ENCODE results near the gene RAPGEF2. TPM values are rescaled to one million over a fixed set of nuclear protein-coding genes. Genes with fewer than 3 reads are reported as not detected.

RAPGEF2 gene
- total RNA-seq, 1 donor: 50.3 TPM

DNA sequence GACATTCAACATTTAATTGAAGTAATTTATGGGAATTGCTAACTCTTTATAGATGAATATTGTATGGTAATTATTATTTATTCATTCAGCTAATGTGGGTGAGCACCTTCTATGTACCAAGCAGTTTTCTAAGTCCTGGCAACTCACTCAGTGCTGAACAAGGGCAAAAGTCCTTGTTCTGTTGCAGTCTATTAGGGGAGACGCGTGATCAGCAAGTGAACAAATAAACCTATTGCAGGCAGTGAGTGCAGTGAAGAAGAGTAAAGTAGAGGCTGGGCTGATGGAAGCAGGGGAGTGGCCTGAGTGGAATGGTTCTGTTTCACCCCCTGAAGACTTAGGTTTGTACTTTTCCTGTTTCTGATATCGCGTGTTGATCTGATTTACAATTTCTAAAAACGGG is 214.3 kb downstream of the RAPGEF2 start:
- no peak overlapping the region for H3K4me3 ChIP-seq (ENCODE audit: insufficient read depth, low read length)
- H3K36me3 ChIP-seq (ENCODE audit: insufficient read depth, low read length): no peaks in the 10 kb centered on the region
- no peak overlapping the region for H2AFZ ChIP-seq (ENCODE audit: low read length)
- no peak for DNase-seq (ENCODE audit: insufficient read length, low spot score, missing footprints)
- H3K79me2 ChIP-seq (ENCODE audit: insufficient read depth, low read length): peaks cover 3% of the 10 kb centered on the region
- no peaks in the 10 kb centered on the region for H4K20me1 ChIP-seq (ENCODE audit: insufficient read depth, low read length)
- no peaks in the 10 kb centered on the region for H3K9me3 ChIP-seq (ENCODE audit: low read depth, low read length)
- TF ChIP-seq, protein P1, sequence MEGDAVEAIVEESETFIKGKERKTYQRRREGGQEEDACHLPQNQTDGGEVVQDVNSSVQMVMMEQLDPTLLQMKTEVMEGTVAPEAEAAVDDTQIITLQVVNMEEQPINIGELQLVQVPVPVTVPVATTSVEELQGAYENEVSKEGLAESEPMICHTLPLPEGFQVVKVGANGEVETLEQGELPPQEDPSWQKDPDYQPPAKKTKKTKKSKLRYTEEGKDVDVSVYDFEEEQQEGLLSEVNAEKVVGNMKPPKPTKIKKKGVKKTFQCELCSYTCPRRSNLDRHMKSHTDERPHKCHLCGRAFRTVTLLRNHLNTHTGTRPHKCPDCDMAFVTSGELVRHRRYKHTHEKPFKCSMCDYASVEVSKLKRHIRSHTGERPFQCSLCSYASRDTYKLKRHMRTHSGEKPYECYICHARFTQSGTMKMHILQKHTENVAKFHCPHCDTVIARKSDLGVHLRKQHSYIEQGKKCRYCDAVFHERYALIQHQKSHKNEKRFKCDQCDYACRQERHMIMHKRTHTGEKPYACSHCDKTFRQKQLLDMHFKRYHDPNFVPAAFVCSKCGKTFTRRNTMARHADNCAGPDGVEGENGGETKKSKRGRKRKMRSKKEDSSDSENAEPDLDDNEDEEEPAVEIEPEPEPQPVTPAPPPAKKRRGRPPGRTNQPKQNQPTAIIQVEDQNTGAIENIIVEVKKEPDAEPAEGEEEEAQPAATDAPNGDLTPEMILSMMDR (IDR thresholded peaks at IDR 0.05; ENCODE audit: extremely low read depth, low read depth, low read length): no peak
- no peak overlapping the region for H3K4me2 ChIP-seq (ENCODE audit: insufficient read depth, low read length)
- no peak overlapping the region for H3K27ac ChIP-seq (ENCODE audit: low read depth, low read length)
- no peaks in the 10 kb centered on the region for H3K27me3 ChIP-seq (ENCODE audit: insufficient read depth, low read length)
- no peaks in the 10 kb centered on the region for H3K4me1 ChIP-seq (ENCODE audit: insufficient read depth, low read length)

DNA sequence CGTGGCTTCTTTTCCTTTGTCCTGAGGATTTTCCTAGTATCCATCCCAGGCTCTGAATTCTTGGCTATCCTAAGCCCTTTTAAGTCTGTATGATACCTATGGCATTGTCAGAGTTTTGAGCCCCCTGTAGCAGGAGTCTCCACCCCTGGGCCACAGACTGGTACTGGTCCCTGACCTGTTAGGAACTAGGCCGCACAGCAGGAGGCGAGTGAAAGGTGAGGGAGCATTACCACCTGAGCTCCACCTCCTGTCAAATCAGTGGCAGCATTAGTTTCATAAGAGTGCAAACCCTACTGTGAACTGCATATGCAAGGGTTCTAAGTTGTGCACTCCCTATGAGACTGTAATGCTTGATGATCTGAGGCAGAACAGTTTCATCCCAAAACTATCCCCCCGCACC is 216.1 kb downstream of the RAPGEF2 start:
- H3K4me1 ChIP-seq (ENCODE audit: insufficient read depth, low read length): no peaks in the 10 kb centered on the region
- no peak overlapping the region for H2AFZ ChIP-seq (ENCODE audit: low read length)
- TF ChIP-seq, protein P1 (IDR thresholded peaks at IDR 0.05; ENCODE audit: extremely low read depth, low read depth, low read length): no peak
- no peak overlapping the region for H3K4me2 ChIP-seq (ENCODE audit: insufficient read depth, low read length)
- no peaks in the 10 kb centered on the region for H3K9me3 ChIP-seq (ENCODE audit: low read depth, low read length)
- no peaks in the 10 kb centered on the region for H3K27me3 ChIP-seq (ENCODE audit: insufficient read depth, low read length)
- H3K27ac ChIP-seq (ENCODE audit: low read depth, low read length): no peak overlapping the region
- H3K36me3 ChIP-seq (ENCODE audit: insufficient read depth, low read length): peaks cover 8% of the 10 kb centered on the region
- no peak overlapping the region for H3K4me3 ChIP-seq (ENCODE audit: insufficient read depth, low read length)
- DNase-seq (ENCODE audit: insufficient read length, low spot score, missing footprints): no peak
- peaks cover 3% of the 10 kb centered on the region for H3K79me2 ChIP-seq (ENCODE audit: insufficient read depth, low read length)
- no peaks in the 10 kb centered on the region for H4K20me1 ChIP-seq (ENCODE audit: insufficient read depth, low read length)

- peaks cover 13% of the 10 kb centered on the region for H3K36me3 ChIP-seq (ENCODE audit: insufficient read depth, low read length)
- H3K27me3 ChIP-seq (ENCODE audit: insufficient read depth, low read length): no peaks in the 10 kb centered on the region
- no peak for DNase-seq (ENCODE audit: insufficient read length, low spot score, missing footprints)
- no peaks in the 10 kb centered on the region for H3K79me2 ChIP-seq (ENCODE audit: insufficient read depth, low read length)
- no peak overlapping the region for H3K27ac ChIP-seq (ENCODE audit: low read depth, low read length)
- H3K9me3 ChIP-seq (ENCODE audit: low read depth, low read length): no peaks in the 10 kb centered on the region
- H2AFZ ChIP-seq (ENCODE audit: low read length): no peak overlapping the region
- no peaks in the 10 kb centered on the region for H4K20me1 ChIP-seq (ENCODE audit: insufficient read depth, low read length)
- TF ChIP-seq, protein P1 (IDR thresholded peaks at IDR 0.05; ENCODE audit: extremely low read depth, low read depth, low read length): no peak
- H3K4me1 ChIP-seq (ENCODE audit: insufficient read depth, low read length): no peaks in the 10 kb centered on the region
- H3K4me2 ChIP-seq (ENCODE audit: insufficient read depth, low read length): no peak overlapping the region
- no peak overlapping the region for H3K4me3 ChIP-seq (ENCODE audit: insufficient read depth, low read length)
Measured at GRCh38 chr4:159326480-159326879, 223.6 kb downstream of the RAPGEF2 start.

GRCh38 chr4:159328766-159329165 is 225.9 kb downstream of the RAPGEF2 start:
- TF ChIP-seq, protein P1 (IDR thresholded peaks at IDR 0.05; ENCODE audit: extremely low read depth, low read depth, low read length): no peak
- Histone ChIP-seq H2AFZ (ENCODE audit: low read length) (no peak overlapping the region), H3K27ac (ENCODE audit: low read depth, low read length) (no peak overlapping the region), H3K79me2 (ENCODE audit: insufficient read depth, low read length) (no peaks in the 10 kb centered on the region), H3K36me3 (ENCODE audit: insufficient read depth, low read length) (peaks cover 5% of the 10 kb centered on the region), H4K20me1 (ENCODE audit: insufficient read depth, low read length) (no peaks in the 10 kb centered on the region), H3K27me3 (ENCODE audit: insufficient read depth, low read length) (no peaks in the 10 kb centered on the region), H3K4me3 (ENCODE audit: insufficient read depth, low read length) (no peak overlapping the region), H3K9me3 (ENCODE audit: low read depth, low read length) (no peaks in the 10 kb centered on the region), H3K4me2 (ENCODE audit: insufficient read depth, low read length) (no peak overlapping the region), H3K4me1 (ENCODE audit: insufficient read depth, low read length) (no peaks in the 10 kb centered on the region)
- no peak for DNase-seq (ENCODE audit: insufficient read length, low spot score, missing footprints)

All from osteoblast (primary cell).